GM18502 (cell line): ENCODE results near the gene PTGDR2.
"Not testable (repeated sequence)": the region's sequence is repeated elsewhere in the genome, so short reads cannot be mapped to it uniquely, and the experiment has no call there.

ENCODE experiments used
- ATAC-seq: cut with Tn5 transposase; IDR thresholded peaks from one replicate; pipeline ENCODE4 v1.9.1; 2021; ENCODE audit warnings: mild to moderate bottlenecking; ENCODE audit not compliant: unreplicated experiment, poor library complexity

The PTGDR2 gene

GRCh38 chr11:60844045-60844869, 11.5 kb downstream of the PTGDR2 start:
- no peak for ATAC-seq

- ATAC-seq, result no peak
These were observed 12.8 kb downstream of the PTGDR2 start for GRCh38 chr11:60842668-60843600.

- peak; percentile 83 for ATAC-seq
These were observed 13.7 kb downstream of the PTGDR2 start, which contains the start of gene CCDC86 for GRCh38 chr11:60841797-60842667. TSS of gene CCDC86 (plus strand) at chr11:60842113. CDS start at chr11:60842125, 12 bp downstream.

- ATAC-seq, result no peak
These were observed 15.0 kb downstream of the PTGDR2 start for GRCh38 chr11:60840470-60841430.

- ATAC-seq, result no peak
These were observed 17.6 kb downstream of the PTGDR2 start for GRCh38 chr11:60838132-60838531.

GRCh38 chr11:60836866-60837515, 18.8 kb downstream of the PTGDR2 start:
- ATAC-seq, result no peak

- no peak for ATAC-seq
These were observed 20.3 kb downstream of the PTGDR2 start for GRCh38 chr11:60835534-60835846.

GRCh38 chr11:60834742-60835533, 20.8 kb downstream of the PTGDR2 start:
- no peak for ATAC-seq

- ATAC-seq, result no peak
These were observed 24.2 kb downstream of the PTGDR2 start for GRCh38 chr11:60831501-60832079.

GRCh38 chr11:60831143-60831500, 24.6 kb downstream of the PTGDR2 start:
- ATAC-seq, result peak; percentile 85

- peak; percentile 62 for ATAC-seq
These were observed 25.1 kb downstream of the PTGDR2 start for GRCh38 chr11:60830478-60831142.

- no peak for ATAC-seq
These were observed 30.0 kb downstream of the PTGDR2 start for GRCh38 chr11:60825790-60826189.

GRCh38 chr11:60825118-60825517, 30.6 kb downstream of the PTGDR2 start:
- no peak for ATAC-seq

GRCh38 chr11:60823745-60824306, 31.9 kb downstream of the PTGDR2 start:
- ATAC-seq, result not testable (repeated sequence)

- ATAC-seq, result no peak
These were observed 33.7 kb downstream of the PTGDR2 start for GRCh38 chr11:60821827-60822599.

- ATAC-seq, result no peak
These were observed 37.7 kb downstream of the PTGDR2 start for GRCh38 chr11:60818057-60818456.
